Globus pallidus (tissue), 1 donor: ENCODE results near the gene CYP2R1.
"Not testable (repeated sequence)": the region's sequence is repeated elsewhere in the genome, so short reads cannot be mapped to it uniquely, and the experiment has no call there.

Experiments used
- DNase-seq: peaks from one replicate; pipeline ENCODE4 v3.0.0-alpha.2; 2015; ENCODE audit warnings: low spot score

CYP2R1 gene

DNA sequence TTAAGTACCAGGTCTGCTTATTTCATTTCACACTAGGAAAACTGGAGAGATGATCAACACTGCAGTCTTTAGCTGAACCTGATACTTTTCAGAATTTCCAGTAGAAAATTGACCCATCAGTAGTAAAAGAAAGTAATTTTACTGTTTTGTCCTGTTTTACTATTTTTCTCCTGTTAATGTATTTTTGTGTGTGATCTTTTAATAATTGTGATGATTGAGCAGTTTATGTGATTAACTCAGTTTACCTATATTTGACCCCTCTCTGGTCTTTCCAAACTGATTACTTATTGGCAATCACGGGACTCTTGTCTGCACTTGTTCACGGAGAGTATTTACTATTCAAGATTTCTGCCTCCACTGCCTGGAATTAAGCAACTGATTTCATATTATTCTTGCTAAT lies 546 bp upstream of the CYP2R1 start:
- DNase-seq, result no peak

DNA sequence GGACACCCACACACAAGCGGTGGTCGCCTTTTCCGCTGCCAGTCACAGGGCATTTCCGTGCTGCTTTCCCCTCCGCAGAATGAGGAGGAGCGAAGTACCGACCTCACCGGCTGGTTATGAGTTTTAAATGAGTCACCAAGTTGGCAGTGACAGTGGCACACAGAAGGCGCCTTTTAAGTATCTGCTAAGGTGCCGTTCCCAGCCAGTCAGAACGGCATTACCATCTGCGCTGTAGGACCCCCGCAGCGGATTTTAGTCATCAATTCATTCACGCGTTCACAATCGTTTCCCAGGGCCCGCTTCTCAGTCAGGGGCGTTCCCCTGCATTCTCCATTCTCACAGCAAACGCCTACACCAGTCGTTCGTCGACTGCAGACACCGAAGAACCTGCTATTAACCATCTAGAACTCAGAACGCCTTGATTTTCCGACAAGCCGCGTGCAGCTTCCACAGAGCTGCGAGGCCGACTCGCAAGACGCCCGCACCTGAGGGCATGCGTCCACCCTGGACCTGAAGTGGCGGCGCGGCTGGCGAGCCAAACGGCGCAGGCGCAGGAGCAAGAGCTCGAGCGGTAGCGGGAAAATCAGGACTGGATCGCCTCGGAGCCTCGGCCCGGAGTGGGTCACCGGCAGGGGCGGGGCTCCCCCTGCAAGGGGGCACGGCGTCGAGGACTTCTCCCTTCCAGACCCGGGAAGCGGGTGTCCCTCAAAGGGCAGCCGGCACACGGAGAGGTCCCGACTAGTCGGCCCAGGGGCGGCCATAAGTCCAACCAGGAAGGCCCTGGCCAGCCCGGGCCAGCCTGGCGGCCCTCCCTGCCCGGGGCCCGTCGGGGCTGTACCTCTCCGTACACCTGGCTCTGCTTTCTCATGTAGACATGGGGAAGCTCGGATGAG lies 642 bp downstream of the CYP2R1 start:
- DNase-seq, result peak; percentile 79

DNA sequence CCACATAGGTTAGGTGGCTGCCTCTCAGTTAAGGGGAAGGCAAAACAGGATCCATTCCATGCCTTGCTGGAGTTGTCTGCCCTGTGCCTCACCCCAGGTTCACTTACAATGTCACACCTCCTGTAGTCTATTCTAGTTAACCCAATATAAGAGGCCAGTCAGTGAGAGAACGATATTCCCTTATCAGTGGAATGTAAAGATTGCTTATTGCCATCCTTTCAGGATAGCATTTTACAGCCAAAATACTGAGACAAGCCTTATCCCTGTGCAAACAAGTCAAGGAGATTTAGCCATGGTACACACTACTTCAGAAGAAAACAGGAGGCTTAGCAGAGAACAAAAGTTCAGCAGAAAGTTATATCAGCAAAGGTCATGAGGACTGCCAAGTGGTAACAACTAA lies 5.5 kb downstream of the CYP2R1 start:
- no peak for DNase-seq

DNA sequence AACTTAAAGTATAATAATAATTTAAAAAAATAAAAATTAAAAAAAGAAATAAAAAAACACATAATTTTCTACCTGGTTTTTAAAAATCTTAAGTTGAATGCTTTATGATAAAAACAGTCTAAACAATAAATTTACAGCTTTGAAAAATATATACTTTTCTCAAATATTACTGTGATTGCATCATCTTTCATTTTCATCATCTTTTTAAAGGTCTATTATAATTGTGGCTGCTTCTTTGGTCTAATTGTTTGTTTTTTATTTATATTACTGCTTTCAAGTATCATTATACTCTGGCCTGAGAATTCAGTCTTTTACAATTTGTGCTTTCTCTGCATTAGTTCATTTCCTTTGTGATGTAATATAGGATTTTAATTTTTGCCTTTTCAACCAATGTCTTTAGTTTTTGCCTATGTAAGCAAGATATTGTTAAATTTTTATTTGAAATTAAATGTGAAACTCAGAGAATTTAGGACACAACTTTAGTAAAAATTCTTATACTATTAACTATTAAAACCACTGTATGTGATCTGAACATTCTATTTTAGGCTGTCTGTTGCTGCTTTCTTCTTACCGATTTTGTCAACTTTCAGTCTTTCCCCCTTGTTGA lies 7.3 kb downstream of the CYP2R1 start:
- no peak for DNase-seq

DNA sequence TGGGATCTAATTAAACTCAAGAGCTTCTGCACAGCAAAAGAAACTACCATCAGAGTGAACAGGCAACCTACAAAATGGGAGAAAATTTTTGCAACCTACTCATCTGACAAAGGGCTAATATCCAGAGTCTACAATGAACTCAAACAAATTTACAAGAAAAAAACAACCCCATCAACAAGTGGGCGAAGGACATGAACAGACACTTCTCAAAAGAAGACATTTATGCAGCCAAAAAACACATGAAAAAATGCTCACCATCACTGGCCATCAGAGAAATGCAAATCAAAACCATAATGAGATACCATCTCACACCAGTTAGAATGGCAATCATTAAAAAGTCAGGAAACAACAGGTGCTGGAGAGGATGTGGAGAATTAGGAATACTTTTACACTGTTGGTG lies 8.3 kb downstream of the CYP2R1 start:
- not testable (repeated sequence) for DNase-seq

DNA sequence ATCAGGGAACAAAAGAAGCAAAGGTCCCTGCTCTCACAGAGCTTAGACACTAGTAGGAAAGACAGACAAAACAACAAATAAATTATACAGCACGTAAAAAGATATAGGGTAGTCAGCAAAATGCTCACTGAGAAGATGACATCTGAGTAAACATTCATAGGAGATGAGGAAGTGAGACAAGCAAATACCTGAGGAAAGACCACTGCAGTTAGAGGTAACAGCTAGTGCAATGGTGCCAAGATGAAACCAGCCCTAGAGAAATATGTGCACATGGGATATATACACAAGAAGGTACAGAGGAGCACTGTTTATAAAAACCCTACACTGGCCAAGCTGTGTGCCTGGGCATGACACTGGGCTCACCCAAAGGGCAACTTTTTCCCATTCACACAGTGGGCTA lies 9.8 kb downstream of the CYP2R1 start:
- DNase-seq, result no peak

DNA sequence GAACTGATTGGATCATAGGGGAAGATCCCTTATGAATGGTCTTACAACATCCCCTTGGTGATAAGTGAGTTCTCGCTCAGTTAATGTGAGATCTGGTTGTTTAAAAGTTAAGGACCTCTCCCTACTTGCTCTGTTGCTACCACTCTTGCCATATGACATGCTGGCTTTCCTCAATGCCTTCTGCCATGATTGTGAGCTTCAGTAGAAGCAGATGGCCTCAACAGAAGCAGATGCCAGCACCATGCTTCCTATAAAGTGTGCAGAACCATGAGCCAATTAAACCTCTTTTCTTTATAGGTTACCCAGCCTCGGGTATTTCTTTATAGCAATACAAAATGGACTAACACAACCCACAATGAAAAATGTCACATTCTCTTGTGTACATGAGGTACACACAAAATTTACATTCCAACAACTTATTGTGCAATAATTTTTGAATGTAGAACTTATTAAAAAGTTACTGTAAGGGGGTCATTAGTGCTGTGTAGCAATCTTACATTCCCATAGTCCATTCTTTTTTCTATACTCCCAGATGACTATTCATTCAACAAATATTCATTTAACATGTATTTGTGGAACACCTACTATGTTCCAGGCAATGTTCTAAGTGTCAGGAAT lies 10.3 kb downstream of the CYP2R1 start:
- DNase-seq, result no peak

DNA sequence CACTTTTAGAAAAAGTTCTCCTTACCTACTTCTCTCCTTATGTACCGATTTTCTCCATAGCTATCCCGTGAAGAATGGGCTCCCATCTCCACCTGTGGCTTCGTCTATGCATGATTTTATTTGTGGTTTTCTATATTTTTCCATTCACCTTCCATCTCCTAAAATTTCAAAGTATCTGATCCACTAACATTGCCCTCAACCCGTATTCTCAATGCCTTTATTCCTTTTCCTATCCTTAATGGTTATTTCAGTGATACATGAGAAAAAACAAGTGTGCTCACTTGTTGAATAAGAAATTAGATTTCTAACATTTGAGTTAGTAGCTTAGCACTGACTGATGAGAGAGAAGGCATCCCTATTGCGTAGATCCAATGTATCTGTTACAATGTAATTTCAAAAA lies 16.9 kb downstream of the CYP2R1 start:
- DNase-seq, result no peak

DNA sequence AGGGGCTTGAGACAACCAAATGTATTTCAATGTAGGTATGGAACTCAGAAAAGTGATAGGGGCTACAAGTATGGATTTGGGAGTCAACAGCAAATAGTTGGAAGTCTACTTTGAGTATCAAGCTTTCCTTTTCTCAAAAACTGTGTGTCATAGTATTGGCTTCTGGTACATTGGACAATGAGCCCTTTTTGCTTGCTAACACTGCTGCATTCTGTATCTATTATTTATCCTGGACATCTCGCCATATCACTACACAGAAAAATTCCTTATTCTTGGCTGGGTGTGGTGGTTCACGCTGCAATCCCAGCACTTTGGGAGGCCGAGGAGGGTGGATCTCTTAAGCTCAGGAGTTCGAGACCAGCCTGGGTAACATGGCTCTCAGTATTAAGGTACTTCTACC lies 18.4 kb downstream of the CYP2R1 start:
- DNase-seq, result peak; percentile 19

DNA sequence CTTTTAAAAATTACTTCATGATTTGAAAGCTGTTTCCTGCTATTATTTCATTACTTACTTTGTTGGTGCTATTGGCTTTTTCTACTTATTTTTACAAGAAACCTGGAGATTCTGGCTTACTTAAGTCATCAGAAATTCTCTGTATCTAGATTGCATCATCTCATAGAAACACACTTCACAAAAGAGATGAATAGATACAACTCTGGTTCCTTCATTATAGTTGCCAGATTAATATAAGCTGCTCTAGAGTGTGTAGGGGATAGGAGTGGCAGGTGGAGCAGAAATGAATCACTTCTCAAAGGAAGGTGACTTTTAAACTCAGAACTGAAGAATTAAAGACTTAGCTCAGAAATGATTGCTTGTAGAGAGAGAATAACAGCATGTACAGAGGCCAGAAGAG lies 20.0 kb downstream of the CYP2R1 start:
- DNase-seq, result no peak

DNA sequence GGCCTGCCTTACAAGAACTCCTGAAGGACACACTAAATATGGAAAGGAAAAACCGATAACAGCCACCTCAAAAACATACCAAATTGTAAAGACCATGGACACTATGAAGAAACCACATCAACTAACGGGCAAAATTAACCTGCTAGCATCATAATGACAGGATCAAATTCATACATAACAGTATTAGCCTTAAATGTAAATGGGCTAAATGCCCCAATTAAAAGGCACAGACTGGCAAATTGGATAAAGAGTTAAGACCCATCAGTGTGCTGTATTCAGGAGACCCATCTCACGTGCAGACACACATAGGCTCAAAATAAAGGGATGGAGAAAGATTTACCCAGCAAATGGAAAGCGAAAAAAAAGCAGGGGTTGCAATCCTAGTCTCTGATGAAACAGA lies 28.3 kb downstream of the CYP2R1 start:
- not testable (repeated sequence) for DNase-seq

DNA sequence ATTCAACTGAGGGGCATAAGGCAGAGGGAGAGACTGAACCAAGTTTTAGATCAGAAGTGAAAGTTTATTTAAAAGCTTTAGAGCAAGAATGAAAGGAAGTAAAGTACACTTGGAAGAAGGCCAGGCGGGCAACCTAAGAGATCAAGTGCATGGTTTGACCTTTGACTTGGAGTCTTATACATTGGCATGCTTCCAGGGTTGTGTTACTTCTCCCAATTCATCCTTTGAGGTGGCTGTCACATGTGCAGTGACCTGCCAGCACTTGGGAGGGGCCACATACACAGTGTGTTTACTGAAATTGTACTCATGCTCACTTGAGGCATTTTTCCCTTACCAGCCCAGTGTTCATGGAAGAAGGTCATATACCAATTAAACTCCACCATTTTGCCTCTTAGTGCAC lies 30.4 kb downstream of the CYP2R1 start:
- DNase-seq, result no peak

DNA sequence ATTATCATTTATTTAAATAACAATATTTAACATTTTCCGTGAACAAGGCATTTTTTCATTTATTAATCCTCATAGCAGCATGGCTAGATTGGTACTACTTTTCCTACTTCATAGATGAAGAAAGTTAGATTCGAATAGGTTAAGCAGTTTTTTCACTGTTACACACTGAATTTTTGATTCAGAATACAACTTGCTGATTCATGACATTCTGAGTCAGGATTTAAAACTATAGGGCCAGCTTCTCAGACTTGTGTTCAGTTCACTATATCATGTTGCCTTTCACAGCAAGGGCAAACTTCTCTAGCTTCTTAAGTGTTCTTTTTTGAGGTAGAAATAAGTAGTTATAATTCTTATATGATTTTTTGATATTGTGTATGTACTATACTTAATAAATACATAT lies 31.5 kb downstream of the CYP2R1 start:
- no peak for DNase-seq

DNA sequence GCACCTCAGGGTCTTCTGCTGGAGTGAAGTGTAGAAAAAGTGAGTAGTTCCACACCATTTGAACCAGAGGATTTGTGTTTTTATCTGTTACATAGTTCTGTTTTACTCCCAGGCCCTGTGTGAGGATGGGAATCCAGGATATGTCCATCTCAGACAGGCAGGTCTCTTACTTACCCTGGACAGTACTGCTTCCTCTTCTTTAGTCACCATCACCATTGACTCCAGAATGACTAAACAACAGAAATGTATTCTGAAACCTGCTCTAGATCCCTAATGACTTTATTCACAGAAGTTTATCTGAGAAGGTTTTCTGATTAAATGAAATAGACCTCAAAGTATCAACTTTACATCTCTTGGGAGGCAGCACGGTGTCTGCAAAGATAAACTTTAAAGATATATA lies 33.6 kb downstream of the CYP2R1 start:
- DNase-seq, result no peak

DNA sequence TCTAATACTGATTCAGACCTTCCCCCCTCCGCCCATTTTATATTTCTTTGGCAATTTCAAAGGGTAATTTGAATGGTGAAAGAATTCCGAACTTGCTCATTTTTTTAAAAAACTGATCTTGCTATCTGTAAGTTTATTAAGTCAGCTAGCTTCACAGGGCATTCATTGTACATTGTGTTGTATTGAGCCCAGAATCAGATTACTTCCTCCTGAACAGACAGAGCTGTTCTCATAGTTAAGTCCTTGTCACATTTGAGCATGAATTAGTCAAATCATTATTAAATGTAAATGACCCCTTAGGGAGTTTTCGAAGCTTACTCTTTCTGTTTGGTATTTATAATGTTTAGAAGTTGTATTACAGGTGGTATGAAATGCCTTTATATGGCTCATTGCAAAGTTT lies 34.4 kb downstream of the CYP2R1 start:
- DNase-seq, result no peak

DNA sequence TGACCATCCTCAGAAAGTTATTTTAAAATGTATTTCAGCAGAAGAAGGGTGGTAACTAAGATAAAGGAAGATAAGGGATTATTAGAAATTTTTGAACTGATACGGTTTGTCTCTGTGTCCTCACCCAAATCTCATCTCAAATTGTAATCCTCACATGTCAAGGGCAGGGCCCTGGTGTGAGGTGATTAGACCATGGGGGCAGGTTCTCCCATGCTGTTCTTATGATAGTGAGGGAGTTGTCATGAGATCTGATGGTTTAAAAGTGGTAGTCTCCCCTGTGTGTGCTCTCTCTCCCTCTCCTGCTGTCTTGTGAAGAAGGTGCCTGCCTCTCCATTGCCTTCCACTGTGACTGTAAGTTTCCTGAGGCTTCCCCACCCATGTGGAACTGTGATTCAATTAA lies 36.1 kb downstream of the CYP2R1 start:
- DNase-seq, result no peak

DNA sequence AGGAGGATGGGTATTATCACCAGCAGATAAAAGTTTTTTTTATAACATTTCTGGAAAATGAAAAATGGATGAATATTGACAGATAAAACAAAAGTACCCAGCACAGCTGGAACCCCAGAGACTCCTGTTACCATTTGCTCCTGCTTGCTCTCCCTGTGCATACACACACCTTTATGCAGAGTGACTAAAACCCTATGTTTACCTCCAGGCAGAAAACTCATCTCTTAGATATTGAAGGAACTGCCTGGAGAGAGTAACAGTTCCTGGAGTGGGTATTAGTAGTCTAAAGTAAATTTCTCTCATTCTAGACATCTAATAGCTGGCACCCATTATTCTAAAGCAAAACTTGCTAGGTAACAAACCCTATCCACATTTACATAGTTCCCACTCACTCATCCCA lies 38.0 kb downstream of the CYP2R1 start:
- DNase-seq, result no peak

DNA sequence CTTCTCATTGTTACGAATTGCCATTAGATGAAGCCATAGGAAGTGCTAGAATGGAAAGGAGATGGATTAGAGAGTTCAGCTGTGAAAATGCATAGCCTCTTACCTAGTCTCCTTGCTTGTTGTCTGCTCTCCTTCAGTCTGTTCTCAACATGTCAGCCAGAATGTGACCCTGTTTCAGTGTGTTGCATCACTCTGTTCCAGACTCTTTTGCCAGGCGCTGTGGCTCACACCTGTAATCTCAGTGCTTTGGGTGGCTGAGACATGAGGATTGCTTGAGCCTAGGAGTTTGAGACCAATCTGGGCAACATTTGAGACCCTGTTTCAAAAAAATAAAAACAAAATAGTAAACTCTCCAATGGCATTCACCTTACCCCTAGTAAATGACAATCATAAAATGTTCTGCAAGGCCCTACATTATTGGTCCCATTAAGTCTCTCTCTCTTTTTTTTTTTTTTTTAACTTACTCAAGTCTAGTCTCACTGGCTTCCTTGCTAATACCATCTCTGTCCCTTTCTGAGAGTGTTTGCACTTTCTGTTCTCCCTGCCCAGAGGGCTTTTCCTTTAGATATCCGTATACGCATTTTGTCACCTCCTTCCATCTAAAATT lies 39.4 kb downstream of the CYP2R1 start:
- DNase-seq, result no peak

DNA sequence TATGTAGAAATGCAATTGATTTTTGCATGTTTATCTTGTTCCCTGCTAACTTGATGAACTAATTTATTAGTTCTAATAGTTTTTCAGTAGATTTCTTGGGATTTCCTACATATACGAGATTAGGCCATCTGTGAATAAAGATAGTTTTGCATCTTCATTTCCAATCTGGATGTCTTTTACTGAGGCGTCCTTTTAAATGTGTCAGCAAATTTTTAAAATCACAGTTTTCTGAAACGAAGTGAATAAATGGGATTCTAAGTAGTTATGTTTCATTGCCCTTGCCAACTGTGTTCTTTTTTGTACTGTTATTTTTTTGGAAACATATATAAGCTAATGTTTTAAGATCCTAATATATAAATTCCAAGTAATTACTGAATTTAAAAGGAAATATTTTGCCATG lies 50.0 kb downstream of the CYP2R1 start:
- DNase-seq, result no peak

DNA sequence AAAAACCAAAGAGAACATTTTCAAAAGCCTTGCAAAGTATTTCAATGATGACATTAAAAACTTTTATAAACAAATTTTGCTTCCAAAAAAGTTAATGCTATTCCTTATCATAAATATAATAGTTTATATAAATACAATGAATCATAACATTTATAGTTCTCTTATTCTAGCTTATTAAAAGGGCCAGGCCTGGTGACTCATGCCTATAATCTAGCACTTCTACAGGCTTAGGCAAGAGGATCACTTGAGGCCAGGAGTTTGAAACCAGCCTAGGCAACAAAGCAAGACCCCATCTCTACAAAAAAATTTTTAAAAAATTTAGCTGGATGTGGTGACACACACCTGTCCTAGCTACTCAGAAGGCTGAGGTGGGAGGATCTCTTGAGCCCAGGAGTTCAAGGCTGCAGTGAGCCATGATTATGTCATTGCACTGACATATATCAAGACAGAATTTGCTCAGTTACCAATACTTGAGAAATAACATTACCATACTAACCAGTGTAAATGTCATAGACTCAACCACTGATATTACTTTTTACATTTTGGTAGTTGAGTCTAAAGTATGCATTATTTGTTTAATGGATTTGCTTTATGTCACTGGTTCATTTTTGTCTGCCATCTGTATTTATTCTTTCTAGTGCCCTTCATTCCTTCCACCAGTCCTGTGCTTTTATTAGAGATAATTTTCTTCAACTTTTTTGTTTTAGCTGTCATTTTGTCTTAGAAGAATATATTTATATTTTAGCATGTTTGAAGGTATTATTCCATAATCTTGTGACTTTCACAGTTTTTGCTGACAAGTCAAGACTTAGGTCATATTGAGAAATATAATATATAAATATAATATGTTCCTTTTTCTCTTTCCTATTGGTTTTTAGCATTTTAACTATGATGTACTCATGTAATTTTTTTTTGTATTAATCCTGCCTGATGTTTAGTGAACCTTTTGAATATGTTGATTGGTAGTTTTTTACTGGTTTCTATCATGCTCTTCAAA lies 56.2 kb downstream of the CYP2R1 start:
- no peak for DNase-seq
